ENCODE results near the gene PTPRA. TPM values are rescaled to one million over a fixed set of nuclear protein-coding genes. Genes with fewer than 3 reads are reported as not detected.

Gene PTPRA
- total RNA-seq, 1 experiment from 2014 or later = 45.2 TPM

DNA sequence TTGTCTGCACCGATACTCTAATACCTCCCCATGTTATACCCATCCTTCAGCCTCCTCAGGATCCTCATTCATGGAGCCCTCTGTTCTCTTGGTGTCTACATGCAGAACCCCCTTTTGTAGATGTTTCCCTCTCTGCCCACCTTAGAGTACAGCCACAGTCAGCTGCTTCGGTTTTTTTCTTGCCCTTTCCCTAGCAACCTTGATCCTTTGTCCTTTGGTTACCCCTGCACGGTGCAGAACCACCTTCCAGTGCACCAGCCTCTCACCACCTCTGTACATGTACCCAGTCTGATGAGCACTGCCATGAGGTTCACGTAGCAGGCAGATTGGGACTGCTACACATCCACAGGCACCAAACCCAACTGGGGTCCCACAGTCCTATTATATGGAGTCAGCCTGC is 25.5 kb upstream of the PTPRA start:
- Mint-ChIP-seq H3K36me3 (ENCODE audit: insufficient read depth in 1 of 3, low read depth in 3 of 3) (no peaks in the 10 kb centered on the region), H3K9me3 (no peaks in the 10 kb centered on the region; a peak in 1 of 5 replicates), H3K27me3 (ENCODE audit: low read depth) (no peaks in the 10 kb centered on the region; the same call in 1 of the 2 replicates), H3K4me1 (peaks cover 3% of the 10 kb centered on the region in 2 experiments), H3K27ac (no peak overlapping the region), H3K4me3 (no peak overlapping the region)
- Histone ChIP-seq H3K27ac (ENCODE audit: insufficient read length, low read depth, low read length) (no peak overlapping the region), H3K27me3 (ENCODE audit: insufficient read depth, low read length) (no peaks in the 10 kb centered on the region), H2BK5ac (ENCODE audit: insufficient read length, low read length) (no peak overlapping the region), H4K91ac (ENCODE audit: insufficient read length, low read depth, low read length) (no peak overlapping the region), H2AK5ac (ENCODE audit: insufficient read length, low read length) (no peak overlapping the region), H3K14ac (ENCODE audit: insufficient read depth, low read length) (no peak overlapping the region), H3K23me2 (ENCODE audit: insufficient read length, low read depth, low read length, poor library complexity, severe bottlenecking) (no peaks in the 10 kb centered on the region), H3K9me3 (ENCODE audit: control insufficient read depth, low read depth, low read length) (no peaks in the 10 kb centered on the region), H2BK120ac (ENCODE audit: low read depth, low read length, poor library complexity, severe bottlenecking) (no peak overlapping the region), H3K23ac (ENCODE audit: insufficient read length, low read depth, low read length) (no peak overlapping the region), H3K79me1 (ENCODE audit: insufficient read depth, low read depth, low read length, poor library complexity, severe bottlenecking) (no peaks in the 10 kb centered on the region), H4K5ac (ENCODE audit: insufficient read length, low read depth, low read length) (no peak overlapping the region), H3K56ac (ENCODE audit: insufficient read length, low read depth, low read length) (no peak overlapping the region), H3K4me1 (ENCODE audit: insufficient read depth, low read length) (no peaks in the 10 kb centered on the region), H3K4ac (ENCODE audit: low read depth, low read length) (no peak overlapping the region), H3K79me2 (ENCODE audit: insufficient read depth, low read length) (no peaks in the 10 kb centered on the region), H3K9ac (ENCODE audit: extremely low read depth, insufficient read length, low read length) (no peak overlapping the region), H3K4me2 (ENCODE audit: insufficient read depth, insufficient read length, low read length) (no peak overlapping the region), H4K8ac (replicated peaks; ENCODE audit: insufficient read length, low read depth, low read length) (no peak overlapping the region), H2BK15ac (ENCODE audit: low read depth, low read length) (no peak overlapping the region), H3K18ac (ENCODE audit: insufficient read length, low read depth, low read length) (no peak overlapping the region), H2BK12ac (ENCODE audit: insufficient read length, low read depth, low read length) (no peak overlapping the region), H3T11ph (ENCODE audit: low read length) (no peak overlapping the region), H2BK20ac (ENCODE audit: low read depth, low read length, poor library complexity, severe bottlenecking) (no peak overlapping the region), H2AFZ (ENCODE audit: low read length) (no peak overlapping the region), H4K20me1 (ENCODE audit: control insufficient read depth, insufficient read depth, insufficient read length) (no peaks in the 10 kb centered on the region)
- WGBS (ENCODE audit: extremely low coverage, insufficient read length, low lambda C conversion rate) = no CpG with 5 or more reads among the region's 4 CpGs
- TF ChIP-seq, protein P1, sequence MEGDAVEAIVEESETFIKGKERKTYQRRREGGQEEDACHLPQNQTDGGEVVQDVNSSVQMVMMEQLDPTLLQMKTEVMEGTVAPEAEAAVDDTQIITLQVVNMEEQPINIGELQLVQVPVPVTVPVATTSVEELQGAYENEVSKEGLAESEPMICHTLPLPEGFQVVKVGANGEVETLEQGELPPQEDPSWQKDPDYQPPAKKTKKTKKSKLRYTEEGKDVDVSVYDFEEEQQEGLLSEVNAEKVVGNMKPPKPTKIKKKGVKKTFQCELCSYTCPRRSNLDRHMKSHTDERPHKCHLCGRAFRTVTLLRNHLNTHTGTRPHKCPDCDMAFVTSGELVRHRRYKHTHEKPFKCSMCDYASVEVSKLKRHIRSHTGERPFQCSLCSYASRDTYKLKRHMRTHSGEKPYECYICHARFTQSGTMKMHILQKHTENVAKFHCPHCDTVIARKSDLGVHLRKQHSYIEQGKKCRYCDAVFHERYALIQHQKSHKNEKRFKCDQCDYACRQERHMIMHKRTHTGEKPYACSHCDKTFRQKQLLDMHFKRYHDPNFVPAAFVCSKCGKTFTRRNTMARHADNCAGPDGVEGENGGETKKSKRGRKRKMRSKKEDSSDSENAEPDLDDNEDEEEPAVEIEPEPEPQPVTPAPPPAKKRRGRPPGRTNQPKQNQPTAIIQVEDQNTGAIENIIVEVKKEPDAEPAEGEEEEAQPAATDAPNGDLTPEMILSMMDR (conservative IDR thresholded peaks at IDR 0.05) = no peak
- DNase-seq = no peak
